Measurements from ENCODE around the gene IL18RAP.

DNA sequence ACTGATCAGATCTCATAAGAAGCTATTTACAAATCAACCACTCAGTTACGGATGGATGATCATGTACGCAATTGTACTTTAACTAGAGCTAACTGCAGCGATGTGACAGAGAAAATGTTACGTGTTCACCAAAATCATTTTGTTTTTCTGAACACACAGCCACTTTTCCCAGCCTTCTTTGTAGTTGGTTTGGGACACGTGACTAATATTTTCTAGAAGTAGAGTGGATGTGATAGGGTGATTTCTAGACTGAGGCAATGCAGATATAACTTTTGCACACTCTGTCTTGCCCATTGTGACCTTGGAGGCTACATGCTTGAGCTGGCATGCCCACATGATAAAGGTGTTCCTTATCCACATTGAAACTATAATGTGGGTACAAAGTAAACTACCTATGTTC lies 40.2 kb downstream of the IL18RAP start:
- TF ChIP-seq POLR2A (IDR thresholded peaks at IDR 0.05) (no peak), EP300 (IDR thresholded peaks at IDR 0.05) (no peak), POLR2AphosphoS5 (IDR thresholded peaks at IDR 0.05) (no peak)
- TF ChIP-seq, protein P1, sequence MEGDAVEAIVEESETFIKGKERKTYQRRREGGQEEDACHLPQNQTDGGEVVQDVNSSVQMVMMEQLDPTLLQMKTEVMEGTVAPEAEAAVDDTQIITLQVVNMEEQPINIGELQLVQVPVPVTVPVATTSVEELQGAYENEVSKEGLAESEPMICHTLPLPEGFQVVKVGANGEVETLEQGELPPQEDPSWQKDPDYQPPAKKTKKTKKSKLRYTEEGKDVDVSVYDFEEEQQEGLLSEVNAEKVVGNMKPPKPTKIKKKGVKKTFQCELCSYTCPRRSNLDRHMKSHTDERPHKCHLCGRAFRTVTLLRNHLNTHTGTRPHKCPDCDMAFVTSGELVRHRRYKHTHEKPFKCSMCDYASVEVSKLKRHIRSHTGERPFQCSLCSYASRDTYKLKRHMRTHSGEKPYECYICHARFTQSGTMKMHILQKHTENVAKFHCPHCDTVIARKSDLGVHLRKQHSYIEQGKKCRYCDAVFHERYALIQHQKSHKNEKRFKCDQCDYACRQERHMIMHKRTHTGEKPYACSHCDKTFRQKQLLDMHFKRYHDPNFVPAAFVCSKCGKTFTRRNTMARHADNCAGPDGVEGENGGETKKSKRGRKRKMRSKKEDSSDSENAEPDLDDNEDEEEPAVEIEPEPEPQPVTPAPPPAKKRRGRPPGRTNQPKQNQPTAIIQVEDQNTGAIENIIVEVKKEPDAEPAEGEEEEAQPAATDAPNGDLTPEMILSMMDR (IDR thresholded peaks at IDR 0.05): no peak

Data from sigmoid colon (tissue), 4 donors.